ENCODE data around the gene EML6. TPM values are rescaled to one million over a fixed set of nuclear protein-coding genes. Genes with fewer than 3 reads are reported as not detected.

Gene EML6
- total and polyA plus RNA-seq, 2 of the 8 experiments (the other 6 are each of a cell fraction or from before 2014, with no cell fraction given) = 1.2 to 1.6 TPM

GRCh38 chr2:54962935-54963440, 239.5 kb downstream of the EML6 start:
- H3K56ac ChIP-seq (replicated peaks; ENCODE audit: insufficient read length, low read depth, low read length) = no peak overlapping the region
- CTCF ChIA-PET (ENCODE audit: partially characterized antibody) = interaction anchor here (0.7 to 1.1 kb wide), 2 partner anchors 124 to 286 kb away, joined by 3 to 5 read pairs; no protein-coding TSS in a partner anchor
- WGBS, 2 experiments (ENCODE audit: extremely low coverage in 1 of 2, insufficient coverage in 1 of 2, insufficient read length in 1 of 2, insufficient replicate concordance in 2 of 2, low coverage in 1 of 2, low lambda C conversion rate in 2 of 2, missing lambda C conversion rate in 1 of 2) = 87% methylated on average over 3 of the region's 3 CpGs; no CpG with 5 or more reads in 1 of the 2 experiments

More at GRCh38 chr2:54962935-54963440, 239.5 kb downstream of the EML6 start:
- Histone ChIP-seq H2AK5ac (ENCODE audit: low read depth, low read length) (no peak overlapping the region), H3K14ac (ENCODE audit: insufficient read length) (no peak overlapping the region), H4K91ac (replicated peaks; ENCODE audit: insufficient read length, low read length) (no peak overlapping the region), H2BK12ac (ENCODE audit: low read depth, low read length) (no peak overlapping the region), H3K4me2 (ENCODE audit: insufficient read depth in 1 of 2, low read depth in 2 of 2, low read length in 2 of 2) (no peak overlapping the region), H3K18ac (ENCODE audit: extremely low read depth, low read length) (no peak overlapping the region), H3K36me3 (ENCODE audit: control insufficient read depth in 2 of 4, insufficient read depth in 4 of 4, low read length in 3 of 4) (no peaks in the 10 kb centered on the region), H3K27ac (ENCODE audit: low read depth, low read length) (no peak overlapping the region), H2BK5ac (ENCODE audit: low read depth, low read length) (no peak overlapping the region), H3K27me3 (replicated peaks in 1 of 4; ENCODE audit: control insufficient read depth in 3 of 4, extremely low read depth in 1 of 4, insufficient read depth in 3 of 4, low read length in 3 of 4) (no peaks in the 10 kb centered on the region), H2AFZ (ENCODE audit: low read length) (no peak overlapping the region), H3K23me2 (ENCODE audit: low read depth, low read length) (no peaks in the 10 kb centered on the region), H3K23ac (ENCODE audit: insufficient read length) (no peak overlapping the region), H2BK20ac (ENCODE audit: low read length) (no peak overlapping the region), H3K4me3 (ENCODE audit: extremely low read depth in 1 of 4, insufficient read depth in 2 of 4, low read depth in 3 of 4, low read length in 4 of 4) (no peak overlapping the region), H3K4ac (replicated peaks; ENCODE audit: insufficient read length, low read depth, low read length) (no peak overlapping the region), H3K79me1 (ENCODE audit: low read depth, low read length) (no peaks in the 10 kb centered on the region; the same call in 1 of the 2 replicates), H4K8ac (ENCODE audit: extremely low read depth, insufficient read depth, low read length) (no peak overlapping the region), H2BK120ac (replicated peaks; ENCODE audit: low read depth, low read length) (no peak overlapping the region), H4K5ac (ENCODE audit: insufficient read length, low read depth, low read length) (no peak overlapping the region), H3K79me2 (ENCODE audit: control insufficient read depth in 1 of 2, insufficient read depth in 2 of 2, low read length in 2 of 2) (no peaks in the 10 kb centered on the region), H2BK15ac (ENCODE audit: low read length) (no peak overlapping the region), H4K20me1 (replicated peaks in 1 of 2; ENCODE audit: control insufficient read depth in 1 of 2, insufficient read depth in 2 of 2, low read length in 2 of 2) (no peaks in the 10 kb centered on the region), H3K4me1 (replicated peaks in 1 of 4; ENCODE audit: control insufficient read depth in 3 of 4, insufficient read depth in 4 of 4, low read length in 3 of 4) (peaks cover 0 to 3% (median 1%) of the 10 kb centered on the region in 4 experiments; a peak in 2 of 7 replicates), H3K9me3 (ENCODE audit: insufficient read depth in 2 of 2, low read depth in 1 of 2, low read length in 1 of 2) (no peaks in the 10 kb centered on the region), H3K9ac (replicated peaks in 1 of 4; ENCODE audit: extremely low read depth in 1 of 4, low read depth in 3 of 4, low read length in 3 of 4) (no peak overlapping the region)
- TF ChIP-seq ASH2L (IDR thresholded peaks at IDR 0.05; ENCODE audit: low read length) (no peak), MAX (IDR thresholded peaks at IDR 0.05) (no peak), CEBPB (IDR thresholded peaks at IDR 0.05; ENCODE audit: low read depth, low read length) (no peak)
- FAIRE-seq (no peak), DNase-seq (ENCODE audit: low read depth in 1 of 2, low spot score in 2 of 2) (no peak)
- POLR2A ChIA-PET (ENCODE audit: partially characterized antibody) = interaction anchor here (0.8 kb wide), 1 partner anchor 10 kb away, joined by 3 read pairs; no protein-coding TSS in a partner anchor
